Uterus (tissue), 4 donors: ENCODE measurements around the gene ZNF440. TPM values are rescaled to one million over a fixed set of nuclear protein-coding genes. Genes with fewer than 3 reads are reported as not detected.
"Not testable (repeated sequence)": the region's sequence is repeated elsewhere in the genome, so short reads cannot be mapped to it uniquely, and the experiment has no call there.

Experiments used
- DNase-seq, 2 donors: peaks; one replicate each; pipeline ENCODE4 v3.0.0-alpha.2; 2019 to 2020
- H3K27ac ChIP-seq, 2 donors: fragments of 200-600 bp; sonication (generic); 1 replicate in 1 of 2; 2 replicates in 1 of 2; pipeline ENCODE4 v1.5.1; 2016 to 2018
- H3K27me3 ChIP-seq, 2 donors: fragments of 200-600 bp; sonication (generic); one replicate each; pipeline ENCODE4 v1.5.1; 2018 to 2019; ENCODE audit warnings: control low read depth in 1 of 2
- H3K36me3 ChIP-seq, 2 donors: fragments of 200-600 bp; sonication (generic); one replicate each; pipeline ENCODE4 v1.5.1; 2019; ENCODE audit warnings: control low read depth in 1 of 2
- H3K4me1 ChIP-seq, 2 donors: fragments of 200-600 bp; sonication (generic); one replicate each; pipeline ENCODE4 v1.5.1; 2018 to 2019; ENCODE audit warnings: control low read depth in 1 of 2
- H3K4me3 ChIP-seq, 2 donors: fragments of 200-600 bp; sonication (generic); 1 replicate in 1 of 2; 2 replicates in 1 of 2; pipeline ENCODE4 v1.5.1; 2018 to 2019; ENCODE audit warnings: mild to moderate bottlenecking in 1 of 2
- H3K9me3 ChIP-seq, 2 donors: fragments of 200-600 bp; sonication (generic); one replicate each; pipeline ENCODE4 v1.5.1; 2019; ENCODE audit warnings: control low read depth in 1 of 2
- CTCF ChIP-seq, 4 experiments: fragments of 200-600 bp in 2 of 4; fragments of 450-650 bp in 2 of 4; sonication (generic) in 2 of 4; IDR thresholded peaks; one replicate each; pipeline ENCODE4 v1.5.1; 2016 to 2019; ENCODE audit warnings: antibody characterized with exemption in 4 of 4, mild to moderate bottlenecking in 2 of 4, moderate library complexity in 1 of 4
- POLR2A ChIP-seq, 2 donors: fragments of 450-650 bp; IDR thresholded peaks; one replicate each; pipeline ENCODE4 v1.6.1; 2016; ENCODE audit warnings: antibody characterized with exemption in 2 of 2, mild to moderate bottlenecking in 1 of 2, moderate library complexity in 1 of 2
- intact Hi-C: fragments of 100-400 bp; cut with DNase I; formaldehyde crosslinking; loops from one replicate; pipeline ENCODE4 v1.15.1; 2023; ENCODE audit warnings: low total_unique reads
- total RNA-seq, 4 donors: library from RNA; depleted of rRNA in 3 of 4; stranded (reverse); fragments of >200 nt in 3 of 4; gene quantifications; one replicate each; pipeline versions ENCODE4 v1.1.0 to v1.2.4, GENCODE V29; 2014 to 2023
- donor health status: DM: yes; HTN: yes; CAD: no.

Gene ZNF440
- total RNA-seq, 4 donors from 2014 or later = 18.5 to 139 (median 23.0) TPM

GRCh38 chr19:11807099-11807380 is 7.0 kb upstream of the ZNF440 start:
- DNase-seq = no peak
- Histone ChIP-seq H3K4me1 (no peaks in the 10 kb centered on the region), H3K27ac (no peak overlapping the region), H3K9me3 (peaks cover 0 to 25% of the 10 kb centered on the region in 2 donors), H3K36me3 (no peaks in the 10 kb centered on the region), H3K4me3 (no peak overlapping the region), H3K27me3 (no peaks in the 10 kb centered on the region)
- TF ChIP-seq POLR2A (IDR thresholded peaks at IDR 0.05) (no peak), CTCF (IDR thresholded peaks at IDR 0.05) (no peak)
- intact Hi-C loops = no loop called here

- peak overlapping the region in 1 of 2 donors; percentile 16 for H3K27ac ChIP-seq
- TF ChIP-seq CTCF (IDR thresholded peaks at IDR 0.05) = no peak
- no peak for TF ChIP-seq POLR2A (IDR thresholded peaks at IDR 0.05)
- peak overlapping the region; percentile 53 to 62 for H3K4me3 ChIP-seq
- no peaks in the 10 kb centered on the region for H3K36me3 ChIP-seq
- H3K27me3 ChIP-seq = no peaks in the 10 kb centered on the region
- intact Hi-C loops = no loop called here
- DNase-seq = no peak
- H3K9me3 ChIP-seq = no peaks in the 10 kb centered on the region
- no peaks in the 10 kb centered on the region for H3K4me1 ChIP-seq
Measured at GRCh38 chr19:11813703-11814028, 407 bp upstream of the ZNF440 start.

DNA sequence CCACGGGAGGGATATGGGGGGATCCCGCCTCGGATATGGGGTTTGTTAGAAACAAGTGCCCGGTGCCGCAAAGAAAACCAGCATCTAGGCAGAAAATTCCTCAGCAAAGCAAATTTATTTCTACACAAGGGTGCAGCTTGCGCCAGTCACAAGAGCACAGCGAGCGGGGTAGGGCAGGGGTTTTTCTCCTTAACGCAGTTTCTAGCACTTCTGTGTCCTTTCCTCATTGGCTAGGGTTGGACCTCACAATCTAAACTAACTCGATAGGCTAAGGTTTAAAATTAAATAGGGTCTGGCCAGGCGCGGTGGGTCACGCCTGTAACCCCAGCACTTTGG is 595 bp downstream of the ZNF440 start:
- TF ChIP-seq CTCF (IDR thresholded peaks at IDR 0.05) (no peak), POLR2A (IDR thresholded peaks at IDR 0.05) (no peak)
- Histone ChIP-seq H3K27me3 (no peaks in the 10 kb centered on the region), H3K27ac (peak overlapping the region; percentile 67 to 83), H3K36me3 (no peaks in the 10 kb centered on the region), H3K4me1 (no peaks in the 10 kb centered on the region), H3K4me3 (peak overlapping the region; percentile 53 to 62), H3K9me3 (no peaks in the 10 kb centered on the region)
- DNase-seq = no peak
- intact Hi-C loops = no loop called here

- Histone ChIP-seq H3K27me3 (no peaks in the 10 kb centered on the region), H3K36me3 (no peaks in the 10 kb centered on the region), H3K4me1 (no peaks in the 10 kb centered on the region), H3K4me3 (no peak overlapping the region), H3K9me3 (peaks cover 0 to 13% of the 10 kb centered on the region in 2 donors), H3K27ac (no peak overlapping the region)
- intact Hi-C loops = no loop called here
- TF ChIP-seq CTCF (IDR thresholded peaks at IDR 0.05) (no peak), POLR2A (IDR thresholded peaks at IDR 0.05) (no peak)
- no peak for DNase-seq
Measured at GRCh38 chr19:11821474-11822109, 7.5 kb downstream of the ZNF440 start.

- H3K4me3 ChIP-seq, H3K4me1 ChIP-seq, intact Hi-C loops, DNase-seq, H3K27ac ChIP-seq, H3K36me3 ChIP-seq, H3K27me3 ChIP-seq: not testable (repeated sequence)
- peaks cover 0 to 56% of the 10 kb centered on the region in 2 donors for H3K9me3 ChIP-seq
Measured at GRCh38 chr19:11828957-11829876, 15.1 kb downstream of the ZNF440 start.
